K562 (cell line): ENCODE measurements around the gene DNAJC8. TPM values are rescaled to one million over a fixed set of nuclear protein-coding genes. Genes with fewer than 3 reads are reported as not detected.

Experiments used
- BCL6 ChIP-seq: fragments of 250-450 bp; sonication (Bioruptor Pico); IDR thresholded peaks from 2 replicates; pipeline ENCODE4 v1.4.0; 2020
- BCOR ChIP-seq: fragments of 450-650 bp; IDR thresholded peaks from 2 replicates; pipeline ENCODE4 v1.6.1; 2016
- CREB1 ChIP-seq, 2 experiments: sonication (generic) in 1 of 2; formaldehyde crosslinking in 1 of 2; IDR thresholded peaks; 2 replicates each; pipeline versions ENCODE4 v1.6.1 to v1.8.0; 2012 to 2022; ENCODE audit warnings: inconsistent platforms in 1 of 2, mild to moderate bottlenecking in 1 of 2, missing genetic modification reagents in 1 of 2, moderate library complexity in 1 of 2
- CREB3L1 ChIP-seq: fragments of 450-650 bp; IDR thresholded peaks from 2 replicates; pipeline ENCODE4 v1.6.1; 2014; ENCODE audit warnings: low read depth, mild to moderate bottlenecking, moderate library complexity, borderline replicate concordance
- CREM ChIP-seq: IDR thresholded peaks from 2 replicates; pipeline ENCODE4 v1.6.1; 2014; ENCODE audit warnings: antibody characterized with exemption, low read depth
- ESRRB ChIP-seq: fragments of 250-450 bp; sonication (Bioruptor Pico); IDR thresholded peaks from 2 replicates; pipeline ENCODE4 v1.5.0; 2020; ENCODE audit warnings: mild to moderate bottlenecking, moderate library complexity, borderline replicate concordance
- GTF2B ChIP-seq: IDR thresholded peaks from 2 replicates; pipeline ENCODE4 v1.6.1; 2011; ENCODE audit not compliant: insufficient read length; ENCODE audit errors: extremely low read depth
- GTF2F1 ChIP-seq: IDR thresholded peaks from 2 replicates; pipeline ENCODE4 v1.6.1; 2011; ENCODE audit warnings: low read depth, low read length, improper control_type of control experiment
- MAZ ChIP-seq, 2 experiments: fragments of 450-650 bp in 1 of 2; sonication (generic) in 1 of 2; formaldehyde crosslinking; IDR thresholded peaks in 1 of 2; conservative IDR thresholded peaks in 1 of 2; 2 replicates each; pipeline versions ENCODE4 v1.4.0 to v1.5.0; 2020; ENCODE audit warnings: mild to moderate bottlenecking in 1 of 2, missing genetic modification reagents in 1 of 2
- MECOM ChIP-seq: fragments of 250-450 bp; sonication (Bioruptor Pico); IDR thresholded peaks from 2 replicates; pipeline ENCODE4 v1.8.0; 2022; ENCODE audit warnings: inconsistent platforms
- MYNN ChIP-seq, 2 experiments: sonication (generic); formaldehyde crosslinking in 1 of 2; IDR thresholded peaks; 2 replicates each; pipeline versions ENCODE4 v1.5.0 to v1.6.1; 2016 to 2020; ENCODE audit warnings: antibody characterized with exemption in 1 of 2, missing genetic modification reagents in 1 of 2
- NFE2L1 ChIP-seq: fragments of 450-650 bp; IDR thresholded peaks from 2 replicates; pipeline ENCODE4 v1.6.1; 2016; ENCODE audit warnings: missing genetic modification characterization, low read depth, mild to moderate bottlenecking, missing compliant biosample characterization, moderate library complexity, borderline replicate concordance
- NFYB ChIP-seq: IDR thresholded peaks from 2 replicates; pipeline ENCODE4 v1.6.1; 2011; ENCODE audit warnings: mild to moderate bottlenecking, moderate library complexity; ENCODE audit not compliant: insufficient read length; ENCODE audit errors: extremely low read depth
- PATZ1 ChIP-seq: fragments of 250-450 bp; sonication (Bioruptor Pico); IDR thresholded peaks from 2 replicates; pipeline ENCODE4 v1.5.0; 2020; ENCODE audit warnings: mild to moderate bottlenecking, borderline replicate concordance
- PYGO2 ChIP-seq: fragments of 450-650 bp; IDR thresholded peaks from 2 replicates; pipeline ENCODE4 v1.6.1; 2016; ENCODE audit warnings: mild to moderate bottlenecking, missing genetic modification characterization, moderate library complexity, missing compliant biosample characterization
- TGIF2 ChIP-seq: sonication (generic); formaldehyde crosslinking; IDR thresholded peaks from 2 replicates; pipeline ENCODE4 v1.8.1; 2022; ENCODE audit warnings: mild to moderate bottlenecking, missing genetic modification reagents, moderate library complexity
- ZNF12 ChIP-seq: sonication (generic); formaldehyde crosslinking; IDR thresholded peaks from 2 replicates; pipeline ENCODE4 v1.4.0; 2020; ENCODE audit warnings: mild to moderate bottlenecking, missing genetic modification reagents
- ZNF165 ChIP-seq: fragments of 250-450 bp; sonication (Bioruptor Pico); IDR thresholded peaks from 2 replicates; pipeline ENCODE4 v1.4.0; 2020; ENCODE audit warnings: borderline replicate concordance
- ZNF212 ChIP-seq: fragments of 450-650 bp; formaldehyde crosslinking; IDR thresholded peaks from 2 replicates; pipeline ENCODE4 v1.4.0; 2020; ENCODE audit warnings: mild to moderate bottlenecking
- ZNF76 ChIP-seq: fragments of 250-450 bp; sonication (Bioruptor Pico); IDR thresholded peaks from 2 replicates; pipeline ENCODE4 v1.4.0; 2020; ENCODE audit warnings: mild to moderate bottlenecking, moderate library complexity, borderline replicate concordance
- ZNF764 ChIP-seq: fragments of 250-450 bp; sonication (Bioruptor Pico); IDR thresholded peaks from 2 replicates; pipeline ENCODE4 v1.4.0; 2020; ENCODE audit warnings: low read depth, mild to moderate bottlenecking, moderate library complexity
- ZNF785 ChIP-seq: fragments of 250-450 bp; sonication (Bioruptor Pico); IDR thresholded peaks from 2 replicates; pipeline ENCODE4 v1.4.0; 2020; ENCODE audit warnings: mild to moderate bottlenecking
- polyA plus RNA-seq, 8 experiments: library from polyadenylated mRNA; depleted of rRNA in 4 of 8; stranded (reverse) in 5 of 8; unstranded in 3 of 8; fragments of >200 nt; fragmentation: Nextera tagmentation in 2 of 8; fragmentation: Illumina TruSeq in 1 of 8; extraction: Ambion mirVana in 2 of 8; extraction: Trizol in 1 of 8; gene quantifications; 2 replicates each; pipeline versions ENCODE4 v1.2.1 to v1.2.3, GENCODE V29; 2011 to 2014; ENCODE audit warnings: inconsistent platforms in 1 of 8, missing spikeins in 1 of 8
- total RNA-seq, 7 experiments: library from RNA; depleted of rRNA in 6 of 7; stranded (reverse); fragments of >200 nt in 6 of 7; fragmentation: Illumina TruSeq in 2 of 7; extraction: Trizol in 2 of 7; gene quantifications; 2 replicates each; pipeline versions ENCODE4 v1.2.1 to v1.2.3, GENCODE V29; 2011 to 2021; ENCODE audit warnings: low replicate concordance in 1 of 7

Gene DNAJC8
- total and polyA plus RNA-seq, 9 of the 15 experiments (the other 6 are each of a cell fraction or from before 2014, with no cell fraction given) = 143 to 508 (median 209) TPM

GRCh38 chr1:28259252-28259933 is 26.6 kb upstream of the DNAJC8 start, which contains the start of gene SESN2 (continued):
- no peak for TF ChIP-seq MYNN (IDR thresholded peaks at IDR 0.05)
- TF ChIP-seq MYNN (CRISPR knock-in tag; IDR thresholded peaks at IDR 0.05) = peak; percentile 59; the same call in 1 of the 2 replicates
- peak; percentile 71 for TF ChIP-seq NFYB
- TF ChIP-seq PATZ1 = no peak
- no peak for TF ChIP-seq BCL6
- no peak for TF ChIP-seq ESRRB (CRISPR knock-in tag)
- TF ChIP-seq GTF2B = peak; percentile 33
- TF ChIP-seq GTF2F1 = peak; percentile 83; the same call in 1 of the 2 replicates
- no peak for TF ChIP-seq ZNF785 (CRISPR knock-in tag)
- peak; percentile 23 for TF ChIP-seq CREB1 (IDR thresholded peaks at IDR 0.05)
- TF ChIP-seq CREB1 (CRISPR knock-in tag; IDR thresholded peaks at IDR 0.05) = peak; percentile 56
- no peak for TF ChIP-seq PYGO2 (tag)
- TF ChIP-seq MAZ (CRISPR knock-in tag; conservative IDR thresholded peaks at IDR 0.05 in 1 of 2, IDR thresholded peaks at IDR 0.05 in 1 of 2) = peak; percentile 48 to 87; a peak in 2 of 4 replicates
- TF ChIP-seq CREB3L1 = peak; percentile 87
- no peak for TF ChIP-seq ZNF212 (CRISPR knock-in tag)
- peak; percentile 81 for TF ChIP-seq TGIF2 (CRISPR knock-in tag)
- TF ChIP-seq MECOM (CRISPR knock-in tag) = no peak
- TF ChIP-seq ZNF764 (CRISPR knock-in tag) = 0 out of 2 replicates have a peak, but pooled peaks have one; percentile 58
- peak; percentile 73; the same call in 1 of the 2 replicates for TF ChIP-seq ZNF12 (CRISPR knock-in tag)
- TF ChIP-seq NFE2L1 (tag) = no peak
- 0 out of 2 replicates have a peak, but pooled peaks have one; percentile 65 for TF ChIP-seq ZNF76 (CRISPR knock-in tag)
- TF ChIP-seq CREM = peak; percentile 70
- TF ChIP-seq ZNF165 (CRISPR knock-in tag) = no peak
- TF ChIP-seq BCOR = peak; percentile 42; the same call in 1 of the 2 replicates
